Colonic mucosa (tissue), 4 donors: ENCODE data around the gene DACH2. TPM values are rescaled to one million over a fixed set of nuclear protein-coding genes. Genes with fewer than 3 reads are reported as not detected.
"Not testable (repeated sequence)": the region's sequence is repeated elsewhere in the genome, so short reads cannot be mapped to it uniquely, and the experiment has no call there.

ENCODE experiments used
- DNase-seq: peaks from one replicate; pipeline ENCODE4 v3.0.0-alpha.2; 2020
- H3K27ac ChIP-seq: fragments of 200-600 bp; one replicate; pipeline ENCODE4 v1.8.0; 2021
- H3K27me3 ChIP-seq: fragments of 200-600 bp; one replicate; pipeline ENCODE4 v1.8.0; 2021
- H3K36me3 ChIP-seq: fragments of 200-600 bp; one replicate; pipeline ENCODE4 v1.8.0; 2021
- H3K4me1 ChIP-seq: fragments of 200-600 bp; one replicate; pipeline ENCODE4 v1.8.0; 2021; ENCODE audit warnings: mild to moderate bottlenecking
- H3K4me3 ChIP-seq: fragments of 200-600 bp; one replicate; pipeline ENCODE4 v1.8.0; 2021
- H3K9ac ChIP-seq, 2 donors: one replicate each; pipeline ENCODE4 v1.7.0; 2013; ENCODE audit warnings: control low read depth in 2 of 2, low read depth in 2 of 2, low read length in 2 of 2
- H3K9me3 ChIP-seq: fragments of 200-600 bp; one replicate; pipeline ENCODE4 v1.8.0; 2021
- CTCF ChIP-seq: fragments of 200-600 bp; IDR thresholded peaks from one replicate; pipeline ENCODE4 v1.8.0; 2022; ENCODE audit warnings: antibody characterized with exemption, mild to moderate bottlenecking
- intact Hi-C: fragments of 100-400 bp; cut with DNase I; formaldehyde crosslinking; loops from one replicate; pipeline ENCODE4 v1.14.1; 2022
- total RNA-seq, 2 donors: library from RNA; stranded (reverse); fragmentation: NEBNext Ultra II Directional in 1 of 2; extraction: Animal tissue kit (Norgen Biotek cat#: 25700) in 1 of 2; gene quantifications; one replicate each; pipeline ENCODE4 v1.2.1, GENCODE V29; 2021
- donor health status: healthy.
- donor health status: DM: no; HTN: no; CAD: no.
- donor health status: DM: no; HTN: no; CAD: no.

DACH2 gene
- total RNA-seq, 2 donors from 2014 or later, result 0.05 TPM; not detected in 1

- H3K4me1 ChIP-seq, result no peaks in the 10 kb centered on the region
- H3K27me3 ChIP-seq, result no peaks in the 10 kb centered on the region
- H3K4me3 ChIP-seq, result no peak overlapping the region
- H3K36me3 ChIP-seq, result no peaks in the 10 kb centered on the region
- DNase-seq, result no peak
- H3K9ac ChIP-seq, result no peak overlapping the region
- H3K9me3 ChIP-seq, result no peaks in the 10 kb centered on the region
- intact Hi-C loops, result loop anchor here (10.0 kb wide), 1 partner anchor 317 kb away; no protein-coding TSS in a partner anchor
- no peak for TF ChIP-seq CTCF
- no peak overlapping the region for H3K27ac ChIP-seq
These were observed 23.1 kb downstream of the DACH2 start for GRCh38 chrX:86171366-86171765.

GRCh38 chrX:86178906-86179305, 30.7 kb downstream of the DACH2 start:
- H3K36me3 ChIP-seq, result no peaks in the 10 kb centered on the region
- no peak overlapping the region for H3K9ac ChIP-seq
- intact Hi-C loops, result loop anchor here (10.0 kb wide), 1 partner anchor 324 kb away; no protein-coding TSS in a partner anchor
- H3K9me3 ChIP-seq, result no peaks in the 10 kb centered on the region
- H3K27me3 ChIP-seq, result no peaks in the 10 kb centered on the region
- no peak for TF ChIP-seq CTCF
- H3K4me1 ChIP-seq, result no peaks in the 10 kb centered on the region
- H3K4me3 ChIP-seq, result no peak overlapping the region
- no peak overlapping the region for H3K27ac ChIP-seq
- no peak for DNase-seq

GRCh38 chrX:86181325-86181724, 33.1 kb downstream of the DACH2 start:
- H3K4me1 ChIP-seq, H3K36me3 ChIP-seq, H3K27me3 ChIP-seq, DNase-seq, H3K4me3 ChIP-seq, H3K9ac ChIP-seq, H3K9me3 ChIP-seq, H3K27ac ChIP-seq, intact Hi-C loops: not testable (repeated sequence)

- H3K36me3 ChIP-seq, result no peaks in the 10 kb centered on the region
- H3K9me3 ChIP-seq, result no peaks in the 10 kb centered on the region
- intact Hi-C loops, result no loop called here
- no peaks in the 10 kb centered on the region for H3K4me1 ChIP-seq
- no peak for TF ChIP-seq CTCF
- no peak overlapping the region for H3K4me3 ChIP-seq
- no peak overlapping the region for H3K27ac ChIP-seq
- no peak overlapping the region for H3K9ac ChIP-seq
- no peaks in the 10 kb centered on the region for H3K27me3 ChIP-seq
- no peak for DNase-seq
These were observed 44.6 kb downstream of the DACH2 start for GRCh38 chrX:86192827-86193226.

GRCh38 chrX:86194758-86195157, 46.5 kb downstream of the DACH2 start:
- Histone ChIP-seq H3K27me3 (no peaks in the 10 kb centered on the region), H3K9me3 (no peaks in the 10 kb centered on the region), H3K4me1 (no peaks in the 10 kb centered on the region), H3K36me3 (no peaks in the 10 kb centered on the region), H3K9ac (no peak overlapping the region), H3K27ac (no peak overlapping the region), H3K4me3 (no peak overlapping the region)
- no peak for DNase-seq
- no peak for TF ChIP-seq CTCF
- intact Hi-C loops, result no loop called here

- Histone ChIP-seq H3K27ac (no peak overlapping the region), H3K9ac (no peak overlapping the region), H3K27me3 (no peaks in the 10 kb centered on the region), H3K36me3 (no peaks in the 10 kb centered on the region), H3K4me1 (no peaks in the 10 kb centered on the region), H3K4me3 (no peak overlapping the region), H3K9me3 (no peaks in the 10 kb centered on the region)
- DNase-seq, result no peak
- TF ChIP-seq CTCF, result no peak
- intact Hi-C loops, result no loop called here
These were observed 47.1 kb downstream of the DACH2 start for GRCh38 chrX:86195343-86195742.
